Measurements from ENCODE around the gene ACIN1. TPM values are rescaled to one million over a fixed set of nuclear protein-coding genes. Genes with fewer than 3 reads are reported as not detected.

The ACIN1 gene
- total and polyA plus RNA-seq, 7 donors, result 45.2 to 83.2 (median 75.3) TPM

DNA sequence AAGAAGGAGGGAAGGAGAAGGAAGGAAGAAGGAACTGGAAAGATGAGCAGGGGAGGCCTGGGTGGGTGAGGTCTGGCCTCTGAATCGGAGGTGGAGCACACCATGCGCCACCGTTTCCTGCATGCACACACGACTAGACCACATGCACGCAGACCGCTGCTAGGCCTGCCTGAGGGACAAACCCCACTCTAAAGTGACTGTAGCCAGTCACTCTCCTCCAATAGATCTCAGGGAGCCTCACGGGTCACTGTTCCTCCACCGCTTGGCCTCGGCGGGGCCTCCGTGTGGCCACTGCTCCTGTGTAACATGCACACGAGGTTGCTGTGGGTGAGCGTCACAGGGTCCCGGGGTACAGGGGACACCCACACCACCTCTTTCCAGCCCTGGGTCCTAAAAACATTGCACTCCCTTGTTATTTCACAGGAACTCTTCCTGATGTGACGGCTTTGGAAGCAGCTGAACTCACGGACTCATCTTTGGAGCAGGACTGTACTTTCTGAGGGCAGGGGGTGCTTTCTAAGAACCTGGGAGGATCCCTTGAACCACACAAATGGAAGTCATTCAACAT is 41.7 kb upstream of the ACIN1 start:
- peaks cover under 1% of the 10 kb centered on the region for H3K4me1 ChIP-seq
- peaks cover 0 to 88% of the 10 kb centered on the region in 2 donors for H3K36me3 ChIP-seq (ENCODE audit: insufficient read depth in 1 of 2, low read depth in 1 of 2)
- 83 to 90% (median 88%) methylated on average over 16 of the region's 16 CpGs for WGBS, 3 donors
- no peak for DNase-seq
- H3K27ac ChIP-seq, result no peak overlapping the region
- intact Hi-C loops (cut with DNase I), result no loop called here
- TF ChIP-seq, protein P1, sequence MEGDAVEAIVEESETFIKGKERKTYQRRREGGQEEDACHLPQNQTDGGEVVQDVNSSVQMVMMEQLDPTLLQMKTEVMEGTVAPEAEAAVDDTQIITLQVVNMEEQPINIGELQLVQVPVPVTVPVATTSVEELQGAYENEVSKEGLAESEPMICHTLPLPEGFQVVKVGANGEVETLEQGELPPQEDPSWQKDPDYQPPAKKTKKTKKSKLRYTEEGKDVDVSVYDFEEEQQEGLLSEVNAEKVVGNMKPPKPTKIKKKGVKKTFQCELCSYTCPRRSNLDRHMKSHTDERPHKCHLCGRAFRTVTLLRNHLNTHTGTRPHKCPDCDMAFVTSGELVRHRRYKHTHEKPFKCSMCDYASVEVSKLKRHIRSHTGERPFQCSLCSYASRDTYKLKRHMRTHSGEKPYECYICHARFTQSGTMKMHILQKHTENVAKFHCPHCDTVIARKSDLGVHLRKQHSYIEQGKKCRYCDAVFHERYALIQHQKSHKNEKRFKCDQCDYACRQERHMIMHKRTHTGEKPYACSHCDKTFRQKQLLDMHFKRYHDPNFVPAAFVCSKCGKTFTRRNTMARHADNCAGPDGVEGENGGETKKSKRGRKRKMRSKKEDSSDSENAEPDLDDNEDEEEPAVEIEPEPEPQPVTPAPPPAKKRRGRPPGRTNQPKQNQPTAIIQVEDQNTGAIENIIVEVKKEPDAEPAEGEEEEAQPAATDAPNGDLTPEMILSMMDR (IDR thresholded peaks at IDR 0.05), result no peak
- ATAC-seq, result no peak
- H3K9me3 ChIP-seq, result no peaks in the 10 kb centered on the region
- no peaks in the 10 kb centered on the region for H3K27me3 ChIP-seq (ENCODE audit: insufficient read depth in 3 of 3, low read length in 2 of 3)
- no peak overlapping the region for H3K4me3 ChIP-seq

DNA sequence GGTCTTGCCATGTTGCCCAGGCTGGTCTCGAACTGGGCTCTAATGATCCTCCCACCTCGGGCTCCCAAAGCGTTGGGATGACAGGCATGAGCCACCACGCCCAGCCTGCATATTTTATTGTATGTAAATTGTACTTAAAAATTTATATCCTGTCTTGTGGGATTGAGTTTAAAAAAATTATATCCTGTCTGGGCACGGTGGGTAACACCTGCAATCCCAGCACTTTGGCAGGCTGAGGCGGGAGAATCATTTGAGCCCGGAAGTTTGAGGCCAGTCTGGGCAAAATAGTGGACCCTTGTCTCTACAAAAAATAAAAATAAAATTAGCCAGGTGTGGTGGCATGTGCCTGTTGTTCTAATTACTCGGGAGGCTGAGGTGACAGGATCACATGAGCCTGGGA is 38.0 kb upstream of the ACIN1 start:
- Histone ChIP-seq H3K27me3 (ENCODE audit: insufficient read depth in 3 of 3, low read length in 2 of 3) (no peaks in the 10 kb centered on the region), H3K9me3 (no peaks in the 10 kb centered on the region), H3K4me3 (no peak overlapping the region), H3K27ac (no peak overlapping the region), H3K36me3 (ENCODE audit: insufficient read depth in 1 of 2, low read depth in 1 of 2) (peaks cover 0 to 86% of the 10 kb centered on the region in 2 donors), H3K4me1 (peaks cover 12% of the 10 kb centered on the region)
- 74 to 80% (median 75%) methylated on average over 8 of the region's 8 CpGs for WGBS, 3 donors
- DNase-seq (no peak), ATAC-seq (no peak)
- intact Hi-C loops (cut with DNase I), result no loop called here
- TF ChIP-seq, protein P1 (IDR thresholded peaks at IDR 0.05), result no peak

DNA sequence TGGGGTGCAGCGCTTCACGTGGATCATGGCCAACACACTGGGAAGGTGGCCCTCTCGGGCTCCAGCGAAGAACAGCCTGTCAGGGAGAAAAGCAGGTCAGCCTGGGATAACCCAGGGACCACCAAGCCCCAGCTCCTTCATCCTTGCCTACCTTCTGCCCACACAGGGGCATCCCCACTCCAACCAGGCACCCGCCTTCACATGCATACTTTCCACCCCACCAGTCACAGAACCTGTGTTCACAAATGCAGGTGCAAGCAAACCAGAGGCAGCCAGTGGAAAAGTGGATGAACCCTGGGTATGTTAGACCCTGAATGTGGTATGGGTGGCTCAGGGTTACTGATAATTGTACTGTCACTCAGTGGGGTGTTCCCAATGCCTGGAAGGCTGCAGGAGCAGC is 36.5 kb upstream of the ACIN1 start:
- intact Hi-C loops (cut with DNase I), result no loop called here

DNA sequence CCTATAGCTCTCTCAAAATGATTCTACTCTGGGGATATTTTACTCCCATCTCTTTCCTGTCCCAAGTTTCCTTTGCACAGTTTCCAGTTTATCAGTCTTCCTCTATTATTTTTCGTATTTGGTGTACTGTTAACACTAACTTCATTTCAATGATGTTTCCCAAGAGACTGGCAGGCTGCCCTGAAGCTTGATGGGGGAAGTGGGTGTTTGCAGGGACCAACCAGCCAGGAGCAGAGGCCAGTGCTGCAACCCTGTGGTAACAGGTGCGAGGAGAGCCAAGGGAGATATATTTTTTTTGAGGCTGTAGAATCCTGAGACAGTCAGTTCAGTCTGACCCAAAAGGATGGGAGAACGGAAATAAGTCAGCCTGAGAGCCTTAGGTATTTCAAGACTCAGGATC is 35.9 kb upstream of the ACIN1 start:
- 44 to 68% (median 51%) methylated on average over 3 of the region's 3 CpGs for WGBS, 3 donors
- Histone ChIP-seq H3K4me1 (peaks cover 23% of the 10 kb centered on the region), H3K27me3 (ENCODE audit: insufficient read depth in 3 of 3, low read length in 2 of 3) (no peaks in the 10 kb centered on the region), H3K4me3 (no peak overlapping the region), H3K36me3 (ENCODE audit: insufficient read depth in 1 of 2, low read depth in 1 of 2) (peaks cover 0 to 81% of the 10 kb centered on the region in 2 donors), H3K27ac (peak overlapping the region; percentile 13), H3K9me3 (no peaks in the 10 kb centered on the region)
- intact Hi-C loops (cut with DNase I), result no loop called here
- no peak for DNase-seq
- peak in 1 of 4 donors; percentile 43 for ATAC-seq
- TF ChIP-seq, protein P1 (IDR thresholded peaks at IDR 0.05), result no peak

More for the DNA sequence above, 36.5 kb upstream of the ACIN1 start:
- ATAC-seq (no peak), DNase-seq (no peak)
- Histone ChIP-seq H3K4me1 (peaks cover 17% of the 10 kb centered on the region), H3K36me3 (ENCODE audit: insufficient read depth in 1 of 2, low read depth in 1 of 2) (peaks cover 0 to 86% of the 10 kb centered on the region in 2 donors), H3K27ac (no peak overlapping the region), H3K27me3 (ENCODE audit: insufficient read depth in 3 of 3, low read length in 2 of 3) (no peaks in the 10 kb centered on the region), H3K9me3 (no peaks in the 10 kb centered on the region), H3K4me3 (no peak overlapping the region)
- TF ChIP-seq, protein P1 (IDR thresholded peaks at IDR 0.05), result no peak
- 74 to 80% (median 79%) methylated on average over 5 of the region's 5 CpGs for WGBS, 3 donors
